ENCODE measurements around the gene SPAG6. TPM values are rescaled to one million over a fixed set of nuclear protein-coding genes. Genes with fewer than 3 reads are reported as not detected.
A peak's percentile ranks its signal among the peaks of the same experiment; 100 is the strongest.

SPAG6 gene
- total and polyA plus RNA-seq, 10 donors = 0.11 TPM; not detected in 9

DNA sequence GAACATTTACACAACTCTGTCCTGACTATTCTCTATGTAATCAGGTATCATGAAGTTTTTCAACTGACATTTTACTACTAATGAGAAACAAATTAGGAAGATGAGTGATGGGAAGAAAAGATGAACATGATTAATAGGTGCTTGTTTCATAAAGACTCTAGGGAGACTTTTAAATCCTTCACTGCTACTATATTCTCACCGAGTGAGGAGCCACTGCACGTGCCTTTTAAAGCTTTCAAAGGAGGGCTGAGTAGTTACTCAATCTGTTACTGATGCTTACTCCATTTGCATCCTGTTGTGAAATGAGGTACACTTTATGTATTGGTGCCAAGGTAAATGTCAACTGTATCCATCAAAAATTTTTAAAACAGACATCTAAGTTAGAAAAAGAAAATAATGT is 30.4 kb upstream of the SPAG6 start:
- Histone ChIP-seq H3K9me3 (no peaks in the 10 kb centered on the region), H3K36me3 (no peaks in the 10 kb centered on the region), H3K4me3 (peak overlapping the region in 3 of 8 donors; percentile 75 to 95 (median 88)), H3K27ac (peak overlapping the region in 2 of 8 donors; percentile 92 to 96), H3K4me1 (peaks cover 18 to 48% (median 39%) of the 10 kb centered on the region in 6 donors), H3K27me3 (replicated peaks in 1 of 7) (no peaks in the 10 kb centered on the region)
- TF ChIP-seq POLR2A (IDR thresholded peaks at IDR 0.05) = no peak
- no peak for TF ChIP-seq POLR2AphosphoS5 (IDR thresholded peaks at IDR 0.05)
- TF ChIP-seq, protein P1, sequence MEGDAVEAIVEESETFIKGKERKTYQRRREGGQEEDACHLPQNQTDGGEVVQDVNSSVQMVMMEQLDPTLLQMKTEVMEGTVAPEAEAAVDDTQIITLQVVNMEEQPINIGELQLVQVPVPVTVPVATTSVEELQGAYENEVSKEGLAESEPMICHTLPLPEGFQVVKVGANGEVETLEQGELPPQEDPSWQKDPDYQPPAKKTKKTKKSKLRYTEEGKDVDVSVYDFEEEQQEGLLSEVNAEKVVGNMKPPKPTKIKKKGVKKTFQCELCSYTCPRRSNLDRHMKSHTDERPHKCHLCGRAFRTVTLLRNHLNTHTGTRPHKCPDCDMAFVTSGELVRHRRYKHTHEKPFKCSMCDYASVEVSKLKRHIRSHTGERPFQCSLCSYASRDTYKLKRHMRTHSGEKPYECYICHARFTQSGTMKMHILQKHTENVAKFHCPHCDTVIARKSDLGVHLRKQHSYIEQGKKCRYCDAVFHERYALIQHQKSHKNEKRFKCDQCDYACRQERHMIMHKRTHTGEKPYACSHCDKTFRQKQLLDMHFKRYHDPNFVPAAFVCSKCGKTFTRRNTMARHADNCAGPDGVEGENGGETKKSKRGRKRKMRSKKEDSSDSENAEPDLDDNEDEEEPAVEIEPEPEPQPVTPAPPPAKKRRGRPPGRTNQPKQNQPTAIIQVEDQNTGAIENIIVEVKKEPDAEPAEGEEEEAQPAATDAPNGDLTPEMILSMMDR (IDR thresholded peaks at IDR 0.05 in 8 of 11, conservative IDR thresholded peaks at IDR 0.05 in 3 of 11) = no peak
- no peak for DNase-seq
- 22 to 47% (median 39%) methylated on average over 2 of the region's 2 CpGs for WGBS, 5 donors
- intact Hi-C loops (cut with DNase I; ENCODE audit: low total_unique reads) = loop anchor here (10.0 kb wide), 1 partner anchor 60 kb away; no protein-coding TSS in a partner anchor

- intact Hi-C loops (cut with DNase I; ENCODE audit: low total_unique reads) = loop anchor here (10.0 kb wide), 1 partner anchor 61 kb away; no protein-coding TSS in a partner anchor
Measured at GRCh38 chr10:22315455-22316285, 29.6 kb upstream of the SPAG6 start.

GRCh38 chr10:22316286-22317075 is 28.8 kb upstream of the SPAG6 start, which contains the start of gene COMMD3:
COMMD3 (plus strand) TSS chr10:22316388; CDS start chr10:22316418, 30 bp downstream.
- peak; percentile 93 to 95 (median 94) for TF ChIP-seq POLR2AphosphoS5 (IDR thresholded peaks at IDR 0.05)
- TF ChIP-seq POLR2A (IDR thresholded peaks at IDR 0.05) = peak in 2 of 3 donors; percentile 39 to 64
- TF ChIP-seq, protein P1 (IDR thresholded peaks at IDR 0.05 in 8 of 11, conservative IDR thresholded peaks at IDR 0.05 in 3 of 11) = peak in 1 of 11 experiments; percentile 4
- H3K27ac ChIP-seq = peak within 1 kb of the TSS; percentile 76 to 96 (median 94)
- peak; percentile 96 for DNase-seq
- H3K9me3 ChIP-seq = no peaks in the 10 kb centered on the region
- H3K36me3 ChIP-seq = no peaks in the 10 kb centered on the region
- H3K4me1 ChIP-seq = peaks cover 21 to 52% (median 42%) of the 10 kb centered on the region in 6 donors
- H3K4me3 ChIP-seq = peak within 1 kb of the TSS; percentile 74 to 95 (median 83)
- peaks cover 0 to 5% (median 0%) of the 10 kb centered on the region in 7 donors for H3K27me3 ChIP-seq (replicated peaks in 1 of 7)
- intact Hi-C loops (cut with DNase I; ENCODE audit: low total_unique reads) = loop anchor here (10.0 kb wide), 1 partner anchor 62 kb away; no protein-coding TSS in a partner anchor
- WGBS, 5 donors = 0 to 1% (median 1%) methylated on average over 40 to 63 of the region's 63 CpGs

More at GRCh38 chr10:22315455-22316285, 29.6 kb upstream of the SPAG6 start:
- TF ChIP-seq POLR2A (IDR thresholded peaks at IDR 0.05) = no peak
- TF ChIP-seq, protein P1 (IDR thresholded peaks at IDR 0.05 in 8 of 11, conservative IDR thresholded peaks at IDR 0.05 in 3 of 11) = peak in 3 of 11 experiments; percentile 9 to 16 (median 12)
- Histone ChIP-seq H3K27me3 (replicated peaks in 1 of 7) (no peaks in the 10 kb centered on the region), H3K27ac (peak overlapping the region; percentile 76 to 96 (median 94)), H3K9me3 (no peaks in the 10 kb centered on the region), H3K4me3 (peak overlapping the region; percentile 74 to 95 (median 83)), H3K36me3 (no peaks in the 10 kb centered on the region), H3K4me1 (peaks cover 21 to 52% (median 42%) of the 10 kb centered on the region in 6 donors)
- DNase-seq = no peak
- WGBS, 5 donors = 1 to 2% (median 1%) methylated on average over 35 to 53 of the region's 53 CpGs

All from spleen (tissue), 11 donors.